ENCODE data around the gene RBPJ.

DNA sequence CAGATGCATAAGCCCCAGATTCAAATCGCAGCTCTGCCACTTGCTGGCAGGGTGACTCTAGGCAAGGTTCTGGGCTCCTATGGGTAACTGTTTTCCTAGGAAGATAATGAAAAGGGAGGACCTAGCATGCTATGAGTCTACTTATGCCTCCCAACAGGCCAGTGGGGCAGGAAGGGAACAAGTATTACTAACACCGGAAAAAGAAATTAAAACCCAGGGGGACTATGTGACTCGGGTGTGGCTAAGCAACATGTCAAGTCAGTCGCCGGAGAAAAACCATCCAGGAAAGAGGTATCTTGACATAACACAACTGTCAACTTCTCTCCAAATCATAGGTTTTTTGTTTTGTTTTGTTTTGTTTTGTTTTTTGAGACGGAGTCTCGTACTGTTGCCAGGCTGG, 45.5 kb upstream of the RBPJ start:
- TF ChIP-seq, protein P1, sequence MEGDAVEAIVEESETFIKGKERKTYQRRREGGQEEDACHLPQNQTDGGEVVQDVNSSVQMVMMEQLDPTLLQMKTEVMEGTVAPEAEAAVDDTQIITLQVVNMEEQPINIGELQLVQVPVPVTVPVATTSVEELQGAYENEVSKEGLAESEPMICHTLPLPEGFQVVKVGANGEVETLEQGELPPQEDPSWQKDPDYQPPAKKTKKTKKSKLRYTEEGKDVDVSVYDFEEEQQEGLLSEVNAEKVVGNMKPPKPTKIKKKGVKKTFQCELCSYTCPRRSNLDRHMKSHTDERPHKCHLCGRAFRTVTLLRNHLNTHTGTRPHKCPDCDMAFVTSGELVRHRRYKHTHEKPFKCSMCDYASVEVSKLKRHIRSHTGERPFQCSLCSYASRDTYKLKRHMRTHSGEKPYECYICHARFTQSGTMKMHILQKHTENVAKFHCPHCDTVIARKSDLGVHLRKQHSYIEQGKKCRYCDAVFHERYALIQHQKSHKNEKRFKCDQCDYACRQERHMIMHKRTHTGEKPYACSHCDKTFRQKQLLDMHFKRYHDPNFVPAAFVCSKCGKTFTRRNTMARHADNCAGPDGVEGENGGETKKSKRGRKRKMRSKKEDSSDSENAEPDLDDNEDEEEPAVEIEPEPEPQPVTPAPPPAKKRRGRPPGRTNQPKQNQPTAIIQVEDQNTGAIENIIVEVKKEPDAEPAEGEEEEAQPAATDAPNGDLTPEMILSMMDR (IDR thresholded peaks at IDR 0.05) = no peak
- TF ChIP-seq EZH2 (IDR thresholded peaks at IDR 0.05) (no peak), EZH2phosphoT487 (IDR thresholded peaks at IDR 0.05) (no peak)
